GM18870 (cell line): Measurements from ENCODE around the gene FILIP1L.

Source experiments
- ATAC-seq: cut with Tn5 transposase; IDR thresholded peaks from one replicate; pipeline ENCODE4 v1.9.1; 2021; ENCODE audit warnings: moderate library complexity; ENCODE audit not compliant: unreplicated experiment

FILIP1L gene

GRCh38 chr3:100114413-100115030 is at the start of gene FILIP1L:
TSS of gene FILIP1L (minus strand) at chr3:100114501.
- no peak for ATAC-seq

- no peak for ATAC-seq
Observed at GRCh38 chr3:100163787-100164186, 49.5 kb upstream of the FILIP1L start.

GRCh38 chr3:100160521-100160920 is 46.2 kb upstream of the FILIP1L start:
- no peak for ATAC-seq

DNA sequence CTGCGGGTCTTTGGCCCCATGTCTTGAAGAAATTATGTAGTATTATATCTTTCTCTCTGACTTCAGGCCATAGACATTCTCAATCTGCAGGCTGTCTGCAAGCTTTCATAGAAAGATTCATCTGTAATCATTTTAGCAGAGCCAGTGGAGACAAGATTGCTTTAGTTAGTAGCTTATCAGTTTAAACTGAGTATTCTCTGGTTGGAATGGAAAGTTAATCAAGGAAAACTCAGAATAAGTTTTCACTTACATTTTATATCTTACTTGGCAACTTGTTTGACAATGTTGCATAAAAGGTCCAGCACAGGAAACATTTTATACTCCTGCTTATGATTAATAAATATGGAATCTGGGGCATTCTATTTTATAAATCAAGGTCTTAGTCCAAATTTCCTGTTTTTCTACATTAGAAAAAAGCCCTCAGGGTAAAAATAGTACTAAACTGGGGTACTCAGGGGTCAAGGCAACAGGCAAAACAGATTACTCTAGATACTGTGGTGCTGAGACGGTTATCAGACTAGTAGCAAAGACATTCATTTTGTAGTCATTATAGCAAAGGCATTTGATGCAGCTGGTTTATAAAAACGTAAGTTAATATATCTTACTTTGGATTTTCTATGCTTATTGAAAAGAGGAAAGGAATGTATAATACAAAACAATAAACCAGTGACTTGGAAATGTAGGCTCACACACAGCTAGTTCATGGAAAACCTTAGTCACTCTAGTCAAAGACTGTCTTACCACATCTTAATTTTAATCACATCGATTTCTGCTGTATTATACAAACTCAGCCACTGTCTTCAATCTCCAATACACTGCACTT is 45.2 kb upstream of the FILIP1L start:
- ATAC-seq, result no peak

GRCh38 chr3:100158918-100159330 is 44.6 kb upstream of the FILIP1L start:
- no peak for ATAC-seq

DNA sequence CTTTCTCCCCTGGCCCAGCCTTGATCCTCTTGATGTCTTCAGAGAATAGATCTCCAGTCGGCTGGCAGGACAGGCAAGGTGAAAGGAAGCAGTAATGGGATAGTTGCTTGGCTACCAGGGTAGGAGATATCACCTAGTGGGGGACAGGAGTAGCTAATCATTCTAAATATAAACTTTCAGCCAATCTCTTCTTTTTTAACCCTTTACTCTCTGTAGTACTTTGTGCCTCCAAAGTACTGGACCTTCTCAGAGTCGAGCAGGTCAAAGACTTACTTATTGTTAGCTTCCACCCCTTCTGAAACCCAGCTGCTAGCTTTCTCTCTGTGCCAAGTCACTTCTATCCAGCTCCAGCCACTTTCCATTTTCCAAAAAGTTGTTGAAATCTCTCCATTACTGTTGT is 43.4 kb upstream of the FILIP1L start:
- ATAC-seq, result no peak

GRCh38 chr3:100155590-100155989 is 41.3 kb upstream of the FILIP1L start:
- no peak for ATAC-seq

DNA sequence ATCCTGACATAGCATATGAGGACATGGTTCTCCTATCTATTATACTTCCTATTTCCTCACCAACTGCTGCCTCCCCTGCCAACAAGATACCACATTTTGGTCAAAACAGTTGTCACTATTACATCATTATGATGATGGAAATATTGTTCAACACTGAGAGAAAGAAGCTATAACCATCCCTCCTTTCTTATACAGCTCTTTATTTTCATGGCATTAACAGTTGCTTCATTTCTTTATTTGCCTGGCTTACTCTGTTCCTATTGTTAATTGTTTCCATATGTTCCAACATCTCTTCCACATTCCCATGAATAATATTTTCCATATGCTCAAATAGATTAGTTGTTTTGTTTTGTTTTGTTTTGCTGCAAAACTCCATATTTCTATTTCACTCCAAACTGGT is 40.8 kb upstream of the FILIP1L start:
- no peak for ATAC-seq

DNA sequence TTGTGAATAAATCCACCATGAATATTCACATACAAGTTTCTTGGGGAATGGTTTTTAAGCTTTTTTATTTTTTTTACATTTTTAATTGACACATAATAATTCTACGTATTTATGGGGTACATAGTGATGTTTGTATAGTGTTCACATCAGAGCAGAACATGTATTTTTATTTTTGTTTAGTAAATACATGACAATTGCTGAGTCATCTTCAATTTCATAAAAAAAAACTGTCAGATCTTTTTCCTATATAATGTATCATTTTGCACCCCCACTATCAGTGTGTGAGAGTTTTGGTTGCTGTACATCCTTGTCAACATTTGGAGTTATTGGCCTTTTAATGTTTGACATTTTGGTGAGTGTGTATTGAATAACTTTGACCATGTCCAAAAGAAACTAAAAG is 39.9 kb upstream of the FILIP1L start:
- no peak for ATAC-seq

DNA sequence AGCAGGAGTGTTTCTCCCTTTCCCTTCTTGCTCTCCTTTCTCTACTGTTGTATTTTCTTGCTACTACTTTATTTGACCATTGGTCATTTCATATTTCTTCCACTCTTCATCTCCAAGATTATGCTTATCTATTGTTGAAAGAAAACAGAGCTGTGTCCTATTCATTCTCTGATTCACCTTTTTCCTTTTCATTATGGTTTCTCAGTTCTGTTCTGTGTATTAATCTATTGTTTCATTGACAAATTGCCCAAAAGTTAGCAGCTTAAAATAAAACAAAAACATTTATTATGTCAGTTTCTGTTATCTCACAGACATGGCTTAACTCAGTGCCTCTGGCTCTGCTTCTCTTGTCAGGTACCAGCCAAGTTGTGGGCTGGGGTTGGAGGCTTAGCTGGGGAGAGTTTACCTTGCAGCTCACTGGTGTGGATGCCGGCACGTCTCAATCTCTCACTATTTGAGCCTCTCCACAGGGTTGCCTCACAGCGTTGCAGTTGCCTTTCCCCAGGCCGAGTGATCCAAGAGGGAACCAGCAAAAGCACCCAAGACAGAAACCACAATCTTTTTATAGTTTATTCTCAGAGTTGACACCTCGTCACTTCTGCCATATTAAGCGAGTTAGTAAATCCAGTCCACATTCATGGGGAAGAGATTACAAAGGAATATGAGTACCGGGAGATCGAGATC is 36.9 kb upstream of the FILIP1L start:
- ATAC-seq, result no peak

GRCh38 chr3:100150473-100150872 is 36.2 kb upstream of the FILIP1L start:
- ATAC-seq, result no peak

- no peak for ATAC-seq
Observed at GRCh38 chr3:100149713-100150415, 35.6 kb upstream of the FILIP1L start.

DNA sequence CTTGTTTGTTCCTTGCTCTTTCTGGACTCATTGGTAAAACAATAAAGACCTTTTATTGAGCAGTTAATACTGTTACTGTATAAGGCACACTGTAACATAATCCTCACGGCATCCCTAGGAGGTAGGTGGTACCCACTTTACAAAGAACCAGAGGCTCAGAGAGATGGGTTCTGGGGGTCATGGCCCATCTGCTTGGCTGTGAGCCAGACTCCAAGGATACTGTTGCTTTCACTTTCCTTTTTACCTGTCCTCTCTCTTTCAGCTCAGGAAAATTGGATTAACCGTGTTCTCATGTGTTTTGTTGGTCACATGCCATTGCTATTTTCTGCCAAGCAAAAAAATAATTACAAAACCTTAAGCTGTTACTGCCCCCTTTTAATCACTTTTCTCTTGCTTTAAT is 34.8 kb upstream of the FILIP1L start:
- no peak for ATAC-seq

DNA sequence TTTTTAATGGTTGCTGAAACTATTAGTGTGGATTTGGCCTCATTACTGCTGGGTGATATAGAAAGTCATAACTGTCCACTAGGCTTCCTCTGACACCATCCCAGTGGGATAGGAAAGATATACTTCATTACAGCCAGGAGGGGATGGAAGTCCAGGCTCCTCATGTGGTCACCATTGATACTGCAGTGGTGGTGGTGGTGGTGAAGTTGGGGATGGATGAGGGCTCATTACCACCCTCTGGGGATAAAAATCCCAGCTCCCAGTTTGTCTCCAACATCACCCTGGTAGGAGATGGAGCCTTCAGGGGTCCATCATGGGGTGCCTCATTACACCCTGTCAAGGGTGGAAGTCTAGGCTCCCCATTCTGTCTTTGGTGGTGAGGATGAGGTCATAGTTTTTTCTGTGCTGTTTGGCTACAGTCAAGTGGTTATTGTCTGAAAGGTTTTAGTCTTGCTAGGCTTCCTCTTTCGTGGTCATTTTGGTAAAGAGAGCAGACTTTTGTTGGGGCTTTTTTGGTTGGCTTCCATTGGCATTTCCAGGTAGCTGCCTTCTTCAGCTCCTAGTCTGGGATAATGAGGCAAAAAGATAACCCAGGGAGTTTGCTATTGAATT is 30.1 kb upstream of the FILIP1L start:
- ATAC-seq, result peak; percentile 93

- ATAC-seq, result no peak
Observed at GRCh38 chr3:100141586-100141985, 27.3 kb upstream of the FILIP1L start.

GRCh38 chr3:100140976-100141375 is 26.7 kb upstream of the FILIP1L start:
- no peak for ATAC-seq

DNA sequence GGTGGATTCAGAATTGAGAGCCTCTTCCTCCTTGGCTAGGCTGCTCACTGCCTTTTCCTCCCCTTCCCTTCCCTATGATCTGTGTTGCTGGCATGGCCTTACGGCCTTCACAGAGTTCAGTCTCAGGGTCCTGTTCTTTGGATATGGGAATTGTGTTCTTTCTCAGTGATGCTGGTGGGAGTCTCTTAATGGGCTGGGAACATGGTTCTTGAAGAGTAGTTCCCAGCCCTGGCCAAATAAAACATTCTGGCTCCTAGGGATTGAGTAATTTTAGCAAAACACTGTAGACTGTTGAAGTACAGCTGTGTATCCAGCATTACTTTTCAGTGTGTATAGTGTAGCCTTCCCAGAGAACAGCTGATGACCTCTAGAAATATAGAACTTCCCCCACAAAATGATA is 22.6 kb upstream of the FILIP1L start:
- ATAC-seq, result no peak

GRCh38 chr3:100131241-100131640 is 16.9 kb upstream of the FILIP1L start:
- no peak for ATAC-seq

- no peak for ATAC-seq
Observed at GRCh38 chr3:100129941-100130340, 15.6 kb upstream of the FILIP1L start.

GRCh38 chr3:100128565-100128964 is 14.3 kb upstream of the FILIP1L start:
- no peak for ATAC-seq

DNA sequence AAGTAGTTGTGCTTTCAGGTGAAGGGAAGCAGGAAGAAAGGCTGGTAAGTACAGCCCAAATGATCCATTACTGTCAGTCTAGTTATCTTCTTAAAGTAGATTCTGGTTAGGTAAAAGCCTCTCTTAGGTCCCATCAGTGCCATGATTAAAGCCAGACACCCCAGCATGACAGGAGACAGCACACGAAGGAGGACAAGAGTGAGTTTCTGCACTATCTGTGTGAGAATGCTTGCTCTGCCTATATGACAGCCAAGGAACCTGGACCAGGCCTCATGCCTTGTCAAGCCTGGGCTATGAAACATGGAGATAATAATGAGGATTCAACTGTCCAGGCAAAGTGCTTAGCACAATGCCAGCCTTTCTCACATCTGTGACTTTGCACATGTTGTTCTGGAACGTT is 13.5 kb upstream of the FILIP1L start:
- ATAC-seq, result no peak
